Measurements from ENCODE around the gene LTA4H.
"Not testable (repeated sequence)": the region's sequence is repeated elsewhere in the genome, so short reads cannot be mapped to it uniquely, and the experiment has no call there.

Gene LTA4H

DNA sequence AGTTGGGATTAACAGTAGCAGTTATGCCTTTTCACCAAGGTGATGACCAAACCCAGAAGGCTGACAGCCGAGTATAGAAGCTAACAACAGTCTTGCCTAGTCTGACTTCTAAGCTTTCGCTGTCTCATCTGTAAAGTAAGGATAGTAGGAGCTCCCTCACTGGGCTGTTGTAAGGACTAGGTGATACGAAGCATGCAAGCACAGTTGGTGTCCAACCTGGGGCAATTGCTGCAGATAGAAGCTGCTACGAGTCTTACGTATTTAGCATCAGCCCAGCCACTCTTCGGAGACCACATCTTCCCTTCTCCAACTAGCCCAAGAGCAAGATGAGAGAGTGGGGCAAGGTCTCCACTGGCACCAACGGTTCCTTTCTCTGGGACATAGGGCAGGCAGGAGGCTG lies 45.3 kb downstream of the LTA4H start:
- DNase-seq (ENCODE audit: low spot score) = no peak

DNA sequence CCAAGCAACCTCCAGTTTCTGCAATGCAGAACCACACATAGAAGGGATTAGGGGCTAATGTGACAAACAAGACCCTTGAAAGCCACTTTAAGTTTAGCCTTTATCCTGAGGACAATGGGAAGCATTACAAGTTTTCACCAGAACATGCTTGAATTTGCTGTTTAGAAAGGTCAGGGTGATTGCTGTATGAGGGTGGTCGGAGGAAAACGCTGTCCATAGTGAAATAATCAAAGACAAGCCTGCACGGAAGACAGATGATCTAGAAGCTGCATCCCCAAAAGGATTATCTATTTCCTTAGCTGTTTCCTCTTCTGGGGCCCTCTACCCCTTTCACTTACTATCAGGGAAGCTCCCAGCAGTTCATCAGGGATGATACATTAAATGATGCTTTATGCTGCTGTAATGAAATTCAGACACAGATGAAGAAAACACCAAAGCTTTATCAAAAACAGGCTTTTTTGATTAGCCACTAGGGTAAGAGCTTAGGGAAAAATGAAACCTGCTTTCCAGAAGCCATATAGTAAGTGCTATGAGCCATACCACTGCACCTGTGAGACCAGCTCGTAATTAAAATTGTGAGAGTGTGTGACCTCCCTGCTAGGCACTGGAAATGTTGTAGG lies 45.8 kb downstream of the LTA4H start:
- DNase-seq (ENCODE audit: low spot score) = no peak

DNA sequence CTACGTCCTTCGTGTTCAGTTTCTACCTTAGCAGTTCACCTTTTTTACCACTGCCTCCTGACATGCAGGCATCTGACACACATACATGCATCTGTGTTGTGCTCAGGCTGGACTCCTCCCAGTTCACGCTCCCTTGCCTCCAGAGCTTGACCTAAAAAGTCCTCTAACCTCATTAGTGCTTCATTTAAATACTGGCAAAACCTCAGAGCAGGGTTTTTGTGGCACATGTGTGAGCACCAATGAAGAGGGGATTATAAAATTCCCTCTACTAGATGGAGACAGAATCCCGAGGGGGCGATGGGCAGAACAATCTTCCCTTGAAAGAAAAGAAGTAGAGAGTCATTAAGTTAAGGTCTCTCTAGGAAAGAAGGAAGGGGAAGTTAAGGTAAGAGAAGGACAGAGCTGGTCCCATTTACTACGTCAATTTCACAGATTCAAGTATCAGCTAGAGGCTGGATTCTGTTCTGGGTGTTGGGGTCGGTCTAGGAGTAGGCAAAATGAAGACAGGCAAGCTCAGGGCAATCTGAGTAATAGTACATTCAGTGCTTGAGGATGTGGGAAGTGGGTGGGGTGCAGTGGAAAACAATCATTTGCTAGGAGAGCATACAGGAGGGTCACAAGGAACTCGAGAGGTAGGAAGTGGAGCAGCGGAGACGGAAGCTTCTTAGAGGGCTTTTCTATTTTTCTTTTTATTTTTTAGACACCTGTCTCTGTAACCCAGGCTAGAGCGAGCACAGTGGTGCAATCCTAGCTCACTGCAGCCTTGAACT lies 46.7 kb downstream of the LTA4H start:
- peak; percentile 13 for DNase-seq (ENCODE audit: low spot score)

DNA sequence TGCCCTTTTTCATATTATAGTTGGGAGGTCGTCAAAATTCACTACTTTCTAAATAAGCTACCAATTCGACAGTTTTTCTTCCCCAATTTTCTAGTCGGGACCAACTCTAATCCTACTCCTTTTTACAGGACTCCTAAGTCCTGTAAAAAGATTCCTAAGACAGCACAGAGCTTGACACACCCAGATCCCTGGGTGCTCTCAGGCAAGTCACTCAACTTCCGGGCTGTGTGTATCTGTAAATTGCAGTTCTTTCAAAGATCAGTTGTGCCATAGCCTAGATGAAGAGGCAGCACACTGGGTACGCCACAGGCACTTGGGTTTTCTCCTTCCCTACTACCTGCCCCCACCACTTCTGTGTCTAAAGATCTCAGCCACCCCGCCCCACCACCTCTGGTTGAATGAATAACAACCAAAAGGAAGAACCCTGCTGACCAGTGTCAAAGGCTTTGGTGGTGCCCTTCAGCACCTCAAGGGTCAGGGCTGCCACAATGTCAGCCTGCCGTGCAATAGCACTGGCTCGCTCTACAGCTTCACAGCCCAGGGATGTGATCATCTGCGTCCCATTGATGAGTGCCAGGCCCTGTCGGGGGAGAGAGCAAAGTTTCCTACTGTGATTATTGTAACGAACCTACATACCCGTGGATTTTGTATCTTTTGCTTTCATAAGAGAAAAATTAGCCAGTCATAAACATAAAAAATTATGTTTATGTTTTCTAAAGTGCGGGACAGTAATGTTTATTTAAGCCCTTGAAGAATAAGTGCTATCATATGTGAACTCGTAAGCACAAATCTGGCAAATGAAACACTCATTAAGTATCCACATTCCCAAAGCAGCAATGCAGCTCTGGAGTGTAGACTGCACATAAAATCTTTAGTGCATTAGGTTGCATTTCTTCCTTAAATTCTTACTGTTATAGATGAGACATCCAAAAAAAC lies 48.5 kb downstream of the LTA4H start:
- DNase-seq (ENCODE audit: low spot score) = peak; percentile 47

DNA sequence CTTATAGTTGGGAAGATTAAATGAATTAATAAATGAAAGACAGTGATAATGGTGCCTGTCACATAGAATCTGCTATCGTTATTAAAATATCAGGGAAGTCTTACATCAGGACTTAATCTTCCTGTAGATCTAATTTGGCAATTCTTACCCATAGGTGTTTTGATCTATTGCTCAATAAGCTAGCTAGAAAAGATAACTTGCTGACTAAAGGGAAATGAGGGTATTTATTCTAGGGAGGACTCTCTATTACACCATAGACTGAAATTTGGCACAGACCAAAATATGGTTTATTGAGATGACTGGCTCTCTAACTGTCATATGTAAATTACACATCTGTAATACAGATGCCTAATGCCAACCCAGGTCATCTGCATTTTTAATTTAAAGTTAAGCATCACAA lies 50.7 kb downstream of the LTA4H start:
- DNase-seq (ENCODE audit: low spot score) = no peak

DNA sequence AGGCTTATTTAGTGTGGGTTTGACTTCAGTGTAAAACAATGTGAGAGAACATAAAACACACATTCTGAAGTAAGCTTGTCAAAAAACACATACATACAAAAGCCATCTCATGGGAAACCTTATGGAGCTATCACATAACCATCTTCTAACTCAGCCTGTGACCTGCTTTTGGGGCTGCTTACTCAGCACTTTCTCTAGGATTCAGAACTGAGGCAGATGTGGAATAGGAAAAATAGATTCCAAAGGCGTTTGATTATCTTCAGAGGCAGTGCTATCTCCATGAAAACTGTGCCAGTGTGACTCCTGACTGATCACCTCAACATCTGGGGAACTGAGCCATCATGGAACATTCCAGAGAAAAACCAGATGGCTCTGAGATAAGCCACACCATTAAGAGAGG lies 52.8 kb downstream of the LTA4H start:
- DNase-seq (ENCODE audit: low spot score) = peak; percentile 3

DNA sequence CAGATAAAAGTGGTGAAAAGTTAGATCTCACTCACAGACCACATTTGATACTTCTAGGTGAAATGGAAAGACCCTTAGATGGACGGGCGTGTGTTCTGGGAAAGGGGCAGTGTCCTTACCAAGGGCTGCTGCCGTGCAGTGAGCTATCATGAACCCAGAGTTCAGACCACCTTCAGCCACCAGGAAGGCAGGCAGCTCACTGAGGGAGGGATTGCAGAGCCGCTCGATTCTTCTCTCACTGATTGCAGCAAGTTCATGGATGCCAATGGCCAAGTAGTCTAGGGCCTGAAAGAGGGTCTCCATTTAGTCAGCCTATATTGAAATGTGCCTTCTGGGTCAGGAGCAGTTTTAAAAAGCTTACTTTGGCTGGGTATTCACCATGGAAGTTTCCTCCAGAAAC lies 55.0 kb downstream of the LTA4H start:
- DNase-seq (ENCODE audit: low spot score) = peak; percentile 26

DNA sequence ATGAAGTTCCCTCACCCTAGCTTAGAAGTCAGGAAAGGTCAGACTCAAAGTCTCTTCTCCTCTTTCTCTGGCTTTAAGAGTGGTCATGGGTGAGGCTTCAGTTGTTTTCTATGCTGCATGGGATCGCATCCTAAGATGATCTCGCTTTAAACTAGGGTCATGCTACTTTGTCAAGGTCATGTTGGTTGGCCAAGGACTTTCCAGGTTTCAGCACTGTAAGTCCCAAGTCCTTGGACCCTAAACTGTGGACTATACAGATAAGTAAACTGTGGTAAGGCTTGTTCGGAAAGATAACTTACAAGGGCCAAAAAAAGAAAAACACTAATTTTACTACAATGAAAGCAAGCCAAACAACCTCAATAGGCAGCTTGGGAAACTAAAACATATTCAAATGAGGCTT lies 56.6 kb downstream of the LTA4H start:
- DNase-seq (ENCODE audit: low spot score) = peak; percentile 7

DNA sequence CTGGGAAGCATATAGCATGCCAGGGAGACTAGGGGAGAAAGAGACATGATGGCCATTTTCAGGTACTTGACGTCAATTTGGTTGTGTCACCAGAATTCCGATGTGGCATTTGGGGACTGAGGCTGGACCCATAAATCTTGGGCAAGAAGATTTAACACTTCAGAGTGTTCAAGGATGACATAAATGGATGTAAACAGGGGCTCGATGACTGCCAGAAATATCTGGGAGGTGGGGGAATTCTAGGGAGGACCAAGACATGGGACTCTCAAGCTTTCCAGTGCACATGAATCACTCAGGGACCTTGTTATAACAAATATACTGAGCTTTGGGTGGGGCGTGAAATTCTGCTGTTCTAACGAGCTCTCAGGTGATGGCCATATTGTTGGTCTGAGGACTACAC lies 57.0 kb downstream of the LTA4H start:
- DNase-seq (ENCODE audit: low spot score) = peak; percentile 15

DNA sequence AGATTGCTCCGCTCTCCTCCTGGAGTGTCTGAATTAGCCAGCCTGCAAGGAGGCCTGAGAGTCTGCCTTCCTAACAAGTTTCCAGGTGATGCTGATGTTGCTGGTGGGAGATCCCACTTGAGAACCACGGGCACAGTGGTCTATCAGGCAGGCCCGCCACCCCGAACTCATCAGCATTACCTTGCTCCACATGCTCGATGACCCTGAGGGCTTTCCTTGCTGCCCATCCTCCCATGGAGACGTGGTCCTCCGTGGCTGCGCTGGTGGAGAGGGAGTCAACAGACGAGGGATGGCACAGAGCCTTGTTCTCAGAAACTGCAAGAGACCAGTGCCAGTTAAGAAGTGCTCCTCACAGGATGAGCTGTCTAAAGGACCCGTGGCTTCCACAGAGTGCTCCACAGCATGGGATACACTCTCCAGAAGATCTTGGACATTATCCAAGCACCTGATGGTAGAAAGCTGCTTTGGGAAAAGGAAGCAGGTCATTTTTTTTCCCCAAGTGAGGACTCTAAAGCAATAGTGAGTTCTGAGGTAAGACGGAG lies 57.6 kb downstream of the LTA4H start:
- DNase-seq (ENCODE audit: low spot score) = peak; percentile 29

DNA sequence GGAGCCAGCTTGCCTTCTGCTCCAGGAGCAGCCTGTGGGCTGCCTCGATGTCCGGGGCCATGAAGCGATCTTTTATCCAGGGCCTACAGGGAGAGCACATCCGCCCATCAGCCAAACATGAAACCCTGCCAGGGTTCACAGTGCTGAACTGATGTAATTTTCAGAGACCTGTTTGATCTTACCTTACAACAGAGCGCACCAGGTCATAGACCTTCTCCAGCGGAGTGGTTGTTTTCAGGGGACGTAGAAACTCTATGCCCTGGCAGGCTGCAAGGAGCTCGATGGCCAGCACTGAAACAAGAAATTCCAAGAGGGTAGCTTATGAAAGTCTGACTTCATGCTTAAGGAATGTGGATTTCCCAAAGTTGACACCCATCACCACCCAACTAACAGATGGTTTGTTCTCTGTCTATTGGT lies 59.0 kb downstream of the LTA4H start:
- no peak for DNase-seq (ENCODE audit: low spot score)

DNA sequence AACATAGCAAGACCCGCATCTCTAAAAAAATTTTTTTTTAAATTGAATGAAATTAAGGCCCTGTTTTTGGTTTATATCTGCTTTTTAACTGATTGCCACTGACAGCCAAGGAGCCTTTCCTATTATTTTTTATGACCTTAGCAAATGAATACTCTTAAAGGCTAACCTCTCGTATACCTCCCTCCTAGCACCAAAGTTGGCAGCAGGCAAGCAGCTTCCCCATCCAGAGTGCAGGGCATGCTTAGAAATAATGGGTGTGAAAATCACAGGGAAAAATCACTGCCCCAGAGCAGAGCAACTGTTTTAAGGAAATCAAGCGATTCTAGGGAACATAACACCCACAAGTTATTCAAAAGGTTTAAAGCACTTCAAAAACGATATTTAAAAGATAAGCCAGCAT lies 59.9 kb downstream of the LTA4H start:
- DNase-seq (ENCODE audit: low spot score) = no peak

DNA sequence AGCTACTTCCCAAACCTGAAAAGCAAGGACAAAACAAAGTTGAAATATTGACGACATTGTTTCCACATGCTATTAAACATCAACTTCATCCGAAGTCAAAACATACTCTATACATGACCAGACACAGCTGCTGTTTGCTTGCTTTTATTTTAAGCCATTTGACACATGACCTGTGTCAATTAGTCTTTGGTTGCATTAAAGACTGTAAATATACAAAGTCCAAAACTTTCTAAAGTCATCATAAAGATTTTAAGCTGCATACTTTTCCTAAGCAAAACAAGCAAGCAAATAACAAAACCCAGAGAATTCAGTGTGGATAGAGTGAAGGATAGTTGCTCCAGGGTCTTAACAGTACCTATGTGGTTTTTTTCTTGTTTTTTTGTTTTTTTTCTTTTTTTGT lies 61.0 kb downstream of the LTA4H start:
- DNase-seq (ENCODE audit: low spot score) = no peak

DNA sequence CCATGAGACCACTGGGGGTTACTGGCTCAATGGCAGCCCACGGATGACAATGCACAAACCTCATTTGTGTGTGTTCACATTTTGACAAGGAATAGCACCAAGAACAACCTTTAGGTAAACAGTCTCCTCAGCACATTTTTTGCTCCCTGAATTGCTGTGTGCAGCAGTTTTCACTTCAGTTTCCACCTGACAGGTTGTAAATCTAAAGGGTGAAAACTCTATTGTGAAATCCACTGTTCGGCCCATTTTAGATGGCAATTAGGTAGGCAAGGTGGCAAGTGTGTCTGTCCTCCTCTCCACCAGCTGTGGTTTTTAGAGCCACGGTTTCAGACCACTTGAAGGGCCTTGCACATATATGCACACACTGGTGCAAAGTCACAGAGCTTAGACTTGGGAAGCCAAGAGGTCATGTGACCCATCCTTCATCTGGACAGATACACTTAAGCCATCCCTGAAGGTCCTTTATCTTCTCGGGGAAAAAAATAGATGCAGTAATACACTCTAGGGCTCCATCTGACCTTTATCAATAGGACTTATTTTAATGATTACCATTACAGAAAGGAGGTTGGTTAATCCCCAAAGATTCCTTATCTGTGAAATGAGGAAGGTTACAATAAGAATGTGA lies 62.4 kb downstream of the LTA4H start:
- no peak for DNase-seq (ENCODE audit: low spot score)

DNA sequence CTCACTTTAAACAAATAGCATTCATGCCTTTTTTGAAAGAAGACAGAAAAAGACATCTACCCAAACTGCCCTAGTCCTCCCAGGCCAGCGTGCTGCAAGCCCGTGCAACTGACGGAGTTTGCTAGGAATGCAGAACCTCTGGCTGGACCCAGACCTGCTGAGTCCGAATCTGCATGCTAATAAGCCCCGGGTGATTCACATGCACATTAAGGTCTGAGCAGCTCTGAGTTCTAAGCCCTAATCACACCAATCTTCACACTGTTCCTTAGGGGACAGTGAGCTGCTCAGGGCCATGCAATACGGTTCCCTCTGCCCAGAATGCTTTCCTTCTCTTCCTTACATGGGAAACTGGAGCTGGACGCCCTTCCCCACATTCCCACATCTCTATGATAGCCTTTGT lies 64.5 kb downstream of the LTA4H start:
- peak; percentile 49 for DNase-seq (ENCODE audit: low spot score)

DNA sequence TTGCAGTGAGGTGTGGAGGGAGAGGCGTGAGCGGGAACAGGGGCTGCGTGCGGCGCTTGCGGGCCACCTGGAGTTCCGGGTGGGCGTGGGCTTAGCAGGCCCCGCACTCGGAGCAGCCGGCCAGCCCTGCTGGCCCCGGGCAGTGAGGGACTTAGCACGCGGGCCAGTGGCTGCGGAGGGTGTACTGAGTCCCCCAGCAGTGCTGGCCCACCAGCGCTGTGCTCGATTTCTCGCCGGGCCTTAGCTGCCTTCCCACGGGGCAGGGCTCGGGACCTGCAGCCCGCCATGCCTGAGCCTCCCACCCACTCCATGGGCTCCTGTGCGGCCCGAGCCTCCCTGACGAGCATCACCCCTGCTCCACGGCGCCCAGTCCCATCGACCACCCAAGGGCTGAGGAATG lies 66.3 kb downstream of the LTA4H start:
- not testable (repeated sequence) for DNase-seq (ENCODE audit: low spot score)

DNA sequence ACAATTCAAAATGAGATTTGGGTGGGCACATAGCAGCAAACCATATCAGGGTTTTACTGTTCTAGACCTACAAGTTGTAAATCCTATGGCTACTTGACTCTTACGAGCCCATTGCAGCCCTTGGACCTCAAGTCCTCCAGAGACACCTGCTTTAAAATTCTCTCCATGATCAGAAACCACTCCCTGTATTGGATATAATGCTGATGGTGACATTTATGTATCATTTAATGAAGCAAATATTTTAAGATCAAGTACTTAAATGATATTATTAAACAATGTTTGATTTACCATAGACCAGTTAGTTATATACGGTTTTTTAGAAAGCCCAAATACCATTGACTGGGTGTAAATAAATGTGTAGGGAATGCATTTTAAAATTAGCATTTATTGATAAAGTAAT lies 68.1 kb downstream of the LTA4H start:
- no peak for DNase-seq (ENCODE audit: low spot score)

DNA sequence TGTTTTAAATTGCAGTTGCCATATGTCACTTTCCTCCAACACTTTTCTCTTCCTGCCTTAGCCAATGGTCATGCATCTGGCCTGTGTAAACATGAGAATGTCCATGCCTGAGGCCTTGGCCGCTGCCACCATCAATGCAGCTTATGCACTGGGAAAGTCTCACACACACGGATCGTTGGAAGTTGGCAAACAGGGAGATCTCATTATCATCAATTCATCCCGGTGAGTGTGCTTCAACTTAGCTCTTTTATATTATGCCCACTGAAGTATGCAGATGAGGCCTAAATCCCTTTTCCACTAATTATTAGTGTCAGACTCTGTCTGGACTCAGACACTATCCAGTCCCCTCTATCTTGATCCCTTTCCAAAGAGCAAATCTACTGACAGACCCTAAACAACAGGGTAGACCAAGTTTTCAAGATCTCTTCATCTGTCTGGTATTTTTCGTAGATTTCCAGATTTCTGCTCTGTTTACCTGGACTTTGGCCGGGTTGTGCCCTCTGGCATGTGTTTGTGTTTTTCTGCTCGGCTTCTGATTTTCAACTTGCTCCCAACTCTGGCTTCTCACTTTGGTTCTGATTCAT lies 69.0 kb downstream of the LTA4H start:
- DNase-seq (ENCODE audit: low spot score) = no peak

DNA sequence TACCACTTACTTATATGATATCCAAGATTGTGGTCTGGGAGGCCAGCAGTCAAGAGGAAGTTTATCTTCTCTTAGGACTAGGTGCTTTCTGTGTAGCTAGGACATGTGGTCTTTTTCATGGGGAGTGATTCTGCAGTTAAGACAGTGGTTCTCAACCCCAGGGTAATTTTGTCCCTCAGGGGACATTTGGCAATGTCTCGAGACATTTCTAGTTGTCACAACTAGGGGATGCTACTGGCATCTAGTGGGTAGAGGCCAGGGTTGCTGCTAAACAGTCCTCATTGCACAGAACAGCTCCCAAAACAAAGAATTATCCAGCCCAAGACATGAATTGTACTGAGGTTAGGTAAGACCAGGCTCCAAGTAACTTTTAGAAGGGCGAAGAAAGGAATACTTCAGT lies 72.3 kb downstream of the LTA4H start:
- no peak for DNase-seq (ENCODE audit: low spot score)

DNA sequence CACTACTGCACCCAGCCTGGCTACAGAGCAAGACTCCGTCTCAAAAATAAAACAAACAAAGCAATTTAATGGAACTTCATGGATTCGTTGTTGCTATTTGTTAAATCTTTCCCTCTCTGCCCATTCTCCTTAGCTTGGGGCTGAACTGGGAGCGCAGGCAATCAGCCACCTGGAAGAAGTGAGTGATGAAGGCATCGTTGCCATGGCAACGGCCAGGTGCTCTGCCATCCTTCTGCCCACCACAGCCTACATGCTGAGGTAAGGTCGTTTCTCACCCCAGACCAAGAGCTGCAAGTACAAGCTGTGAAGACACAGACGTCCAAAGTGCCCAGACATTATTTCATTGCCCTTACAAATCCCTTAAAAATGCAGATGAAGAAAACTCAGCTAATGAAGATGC lies 73.2 kb downstream of the LTA4H start:
- DNase-seq (ENCODE audit: low spot score) = no peak

DNA sequence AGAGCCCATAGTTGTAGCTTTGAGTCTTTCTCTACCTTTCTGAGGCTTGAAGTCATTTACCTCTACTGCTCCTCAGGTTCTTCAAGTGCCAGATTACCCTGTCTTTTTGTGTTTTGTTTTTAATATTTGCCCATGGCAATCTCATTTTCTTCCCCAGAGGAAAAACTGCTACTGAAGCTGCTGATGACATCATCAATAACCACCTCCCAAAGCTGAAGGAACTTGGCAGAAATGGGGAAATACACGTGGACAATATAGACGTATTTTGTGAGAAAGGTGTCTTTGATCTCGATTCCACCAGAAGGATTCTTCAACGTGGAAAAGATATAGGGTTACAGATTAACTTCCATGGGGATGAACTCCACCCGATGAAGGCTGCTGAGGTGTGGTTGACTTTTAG lies 75.1 kb downstream of the LTA4H start:
- no peak for DNase-seq (ENCODE audit: low spot score)

DNA sequence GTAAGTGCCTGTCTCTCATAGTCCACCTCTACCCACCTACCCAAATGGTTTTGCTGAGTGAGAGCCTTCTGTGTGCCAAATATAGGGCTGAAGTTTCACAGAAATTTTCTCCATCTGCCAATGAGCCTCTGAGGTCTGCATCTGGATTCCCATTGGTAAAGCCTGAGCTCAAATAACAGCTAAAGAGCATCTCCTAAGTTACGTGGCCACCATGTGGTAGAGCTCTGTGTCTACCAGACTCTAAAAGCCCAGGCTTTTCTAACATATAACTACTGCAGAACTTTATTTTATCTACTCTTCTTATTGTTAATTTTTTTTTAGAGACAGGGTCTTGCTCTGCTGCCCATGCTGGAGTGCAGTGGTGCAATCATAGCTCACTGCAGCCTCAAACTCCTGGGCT lies 76.3 kb downstream of the LTA4H start:
- DNase-seq (ENCODE audit: low spot score) = no peak

Data from ecto neural progenitor cell (in vitro differentiated cells).